ENCODE measurements around the gene TUBB2B. TPM values are rescaled to one million over a fixed set of nuclear protein-coding genes. Genes with fewer than 3 reads are reported as not detected.
"Not testable (repeated sequence)": the region's sequence is repeated elsewhere in the genome, so short reads cannot be mapped to it uniquely, and the experiment has no call there.

Gene TUBB2B
- total and polyA plus RNA-seq, 2 experiments from 2014 or later = 29.8 to 57.6 TPM

- no peak overlapping the region for H3K4me3 ChIP-seq
- DNase-seq (ENCODE audit: low read depth in 1 of 2, low spot score in 1 of 2) = no peak
- no peaks in the 10 kb centered on the region for H3K36me3 ChIP-seq
- no peak for TF ChIP-seq CTCF (IDR thresholded peaks at IDR 0.05; ENCODE audit: low read depth, low read length)
- H3K9me3 ChIP-seq (ENCODE audit: low read depth) = no peaks in the 10 kb centered on the region
- H3K27me3 ChIP-seq = no peaks in the 10 kb centered on the region
- H3K4me1 ChIP-seq (ENCODE audit: low read depth) = peaks cover 5% of the 10 kb centered on the region
- H3K27ac ChIP-seq = no peak overlapping the region
Measured at GRCh38 chr6:3199382-3199781, 28.1 kb downstream of the TUBB2B start.

DNA sequence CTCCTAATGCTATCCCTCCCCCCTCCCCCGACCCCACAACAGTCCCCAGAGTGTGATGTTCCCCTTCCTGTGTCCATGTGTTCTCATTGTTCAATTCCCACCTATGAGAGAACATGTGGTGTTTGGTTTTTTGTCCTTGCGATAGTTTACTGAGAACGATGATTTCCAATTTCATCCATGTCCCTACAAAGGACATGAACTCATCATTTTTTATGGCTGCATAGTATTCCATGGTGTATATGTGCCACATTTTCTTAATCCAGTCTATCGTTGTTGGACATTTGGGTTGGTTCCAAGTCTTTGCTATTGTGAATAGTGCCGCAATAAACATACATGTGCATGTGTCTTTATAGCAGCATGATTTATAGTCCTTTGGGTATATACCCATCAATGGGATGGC lies 29.7 kb downstream of the TUBB2B start:
- H3K4me3 ChIP-seq; H3K4me1 ChIP-seq (ENCODE audit: low read depth); H3K9me3 ChIP-seq (ENCODE audit: low read depth); DNase-seq (ENCODE audit: low read depth in 1 of 2, low spot score in 1 of 2); H3K27me3 ChIP-seq; H3K36me3 ChIP-seq; H3K27ac ChIP-seq: not testable (repeated sequence)

DNA sequence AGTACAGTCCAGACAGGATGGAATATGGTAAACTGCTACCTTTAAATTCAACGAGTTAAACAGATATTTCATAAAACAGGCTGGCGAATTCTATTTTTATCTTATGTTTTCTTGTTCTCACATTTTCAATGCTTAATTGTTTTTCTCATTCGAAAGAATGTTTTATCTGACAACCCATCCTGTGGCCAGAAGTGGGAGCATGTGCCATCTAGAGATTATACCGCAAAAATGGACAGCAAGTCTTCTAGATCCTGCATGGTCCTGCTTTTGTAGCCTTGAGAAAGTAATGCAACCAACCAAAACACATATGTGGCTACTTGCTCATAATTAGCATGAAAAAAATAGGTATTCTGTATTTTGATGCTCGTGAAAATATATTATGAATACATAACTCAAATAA lies 30.7 kb downstream of the TUBB2B start:
- no peak for TF ChIP-seq CTCF (IDR thresholded peaks at IDR 0.05; ENCODE audit: low read depth, low read length)
- no peak overlapping the region for H3K27ac ChIP-seq
- no peak overlapping the region for H3K4me3 ChIP-seq
- no peaks in the 10 kb centered on the region for H3K36me3 ChIP-seq
- peaks cover 5% of the 10 kb centered on the region for H3K4me1 ChIP-seq (ENCODE audit: low read depth)
- no peak for DNase-seq (ENCODE audit: low read depth in 1 of 2, low spot score in 1 of 2)
- H3K27me3 ChIP-seq = no peaks in the 10 kb centered on the region
- no peaks in the 10 kb centered on the region for H3K9me3 ChIP-seq (ENCODE audit: low read depth)

DNA sequence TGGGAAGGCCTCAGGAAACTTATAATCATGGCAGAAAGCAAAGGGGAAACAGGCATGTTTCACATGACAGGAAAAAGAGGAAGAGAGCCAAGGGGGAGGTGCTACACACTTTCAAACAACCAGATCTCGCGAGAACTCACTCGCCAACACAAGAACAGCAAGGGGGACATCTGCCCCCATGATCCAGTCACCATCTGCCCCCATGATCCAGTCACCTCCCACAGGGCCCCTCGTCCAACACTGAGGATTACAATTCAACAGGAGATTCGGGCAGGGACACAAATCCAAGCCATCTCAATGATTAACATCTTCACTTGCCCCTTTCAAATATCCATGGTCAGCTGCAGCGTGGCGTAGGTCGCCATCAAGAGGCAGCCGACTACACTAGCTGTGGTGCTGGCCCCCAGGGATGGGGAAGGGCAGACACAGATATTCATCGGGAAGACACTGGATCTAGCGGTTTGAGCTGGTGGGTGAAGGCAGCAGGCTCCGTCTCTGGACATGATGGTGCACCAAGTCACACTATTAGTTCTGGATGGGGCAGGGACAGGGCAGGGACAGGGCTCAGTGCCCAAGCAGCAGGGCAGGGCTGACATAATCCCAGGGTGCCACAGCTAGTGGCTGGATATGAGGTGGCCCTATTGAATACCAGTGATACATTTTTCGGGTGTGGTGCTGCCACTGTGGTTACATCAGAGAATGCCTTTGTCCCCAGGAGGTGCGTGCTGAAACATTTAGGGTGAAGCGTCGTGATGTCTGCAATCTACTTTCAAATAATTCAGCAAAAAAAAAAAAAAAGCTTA lies 31.6 kb downstream of the TUBB2B start:
- no peak overlapping the region for H3K27ac ChIP-seq
- no peak overlapping the region for H3K4me3 ChIP-seq

GRCh38 chr6:3195420-3195694 lies 32.1 kb downstream of the TUBB2B start:
- TF ChIP-seq CTCF (IDR thresholded peaks at IDR 0.05; ENCODE audit: low read depth, low read length) = no peak
- Histone ChIP-seq H3K36me3 (no peaks in the 10 kb centered on the region), H3K27me3 (no peaks in the 10 kb centered on the region), H3K27ac (no peak overlapping the region), H3K9me3 (ENCODE audit: low read depth) (no peaks in the 10 kb centered on the region), H3K4me1 (ENCODE audit: low read depth) (peaks cover 5% of the 10 kb centered on the region), H3K4me3 (no peak overlapping the region)
- no peak for DNase-seq (ENCODE audit: low read depth in 1 of 2, low spot score in 1 of 2)

More for the DNA sequence above, 31.6 kb downstream of the TUBB2B start:
- Histone ChIP-seq H3K4me1 (ENCODE audit: low read depth) (peaks cover 5% of the 10 kb centered on the region), H3K9me3 (ENCODE audit: low read depth) (no peaks in the 10 kb centered on the region), H3K36me3 (no peaks in the 10 kb centered on the region), H3K27me3 (no peaks in the 10 kb centered on the region)
- no peak for TF ChIP-seq CTCF (IDR thresholded peaks at IDR 0.05; ENCODE audit: low read depth, low read length)
- no peak for DNase-seq (ENCODE audit: low read depth in 1 of 2, low spot score in 1 of 2)

DNA sequence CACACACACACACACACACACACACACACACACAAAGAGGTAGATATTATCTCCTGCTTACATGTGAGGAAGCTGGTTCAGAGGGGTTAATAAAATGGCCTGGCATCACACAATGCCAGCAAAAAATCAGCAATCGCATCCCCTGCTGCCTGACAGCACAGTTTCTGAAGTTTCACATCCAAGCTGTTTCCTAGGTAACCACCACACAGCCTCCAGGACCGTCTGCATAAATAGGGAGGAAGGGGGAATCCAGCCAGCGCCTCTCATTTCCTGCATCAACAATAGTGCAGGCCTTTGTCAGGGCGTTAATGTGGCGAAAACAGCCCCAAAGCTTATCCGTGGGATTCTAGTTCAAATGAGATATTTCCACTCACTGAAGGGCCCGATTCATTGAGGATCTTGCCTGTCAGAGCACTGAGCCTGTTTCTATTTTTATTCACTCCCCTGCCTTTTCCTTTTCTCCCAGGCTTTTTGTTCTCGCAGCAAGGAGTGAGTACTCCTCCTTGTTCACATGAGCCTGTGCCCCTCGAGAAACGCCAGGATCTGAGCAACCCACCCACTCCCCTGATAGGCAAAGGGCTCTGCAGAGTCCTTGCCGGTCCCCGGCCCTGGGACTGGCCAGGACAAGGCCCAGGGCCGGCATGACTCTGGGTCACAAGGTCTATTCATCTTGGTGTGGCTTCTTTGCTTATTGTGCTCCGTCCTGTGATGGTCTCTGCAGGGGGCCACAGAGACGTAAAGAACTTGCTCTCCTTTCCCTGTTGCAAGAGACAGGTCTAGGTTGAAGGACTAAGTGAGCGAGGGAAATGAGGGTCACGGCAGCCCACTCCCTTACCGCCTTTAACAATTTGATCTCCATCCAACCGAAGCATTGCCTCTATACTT lies 32.7 kb downstream of the TUBB2B start:
- DNase-seq (ENCODE audit: low read depth in 1 of 2, low spot score in 1 of 2) = peak; percentile 5 to 70
- Histone ChIP-seq H3K4me1 (ENCODE audit: low read depth) (peaks cover 5% of the 10 kb centered on the region), H3K36me3 (no peaks in the 10 kb centered on the region), H3K9me3 (ENCODE audit: low read depth) (no peaks in the 10 kb centered on the region), H3K27me3 (no peaks in the 10 kb centered on the region), H3K4me3 (no peak overlapping the region), H3K27ac (peak overlapping the region; percentile 41)
- TF ChIP-seq CTCF (IDR thresholded peaks at IDR 0.05; ENCODE audit: low read depth, low read length) = no peak

Data from cardiac muscle cell (in vitro differentiated cells and primary cell).